GM12892 (cell line): ENCODE results near the gene MLLT1.

Experiments used
- POLR2A ChIP-seq: IDR thresholded peaks from 2 replicates; pipeline ENCODE4 v1.6.1; 2011; ENCODE audit warnings: low read depth, low read length, control low read depth
- POLR2AphosphoS5 ChIP-seq: IDR thresholded peaks from 2 replicates; pipeline ENCODE4 v1.6.1; 2011; ENCODE audit warnings: low read depth, low read length, control low read depth

- TF ChIP-seq POLR2A (no peak), POLR2AphosphoS5 (no peak)
Measured at GRCh38 chr19:6185093-6185834, 94.5 kb downstream of the MLLT1 start.
